CD14-positive monocyte (primary cell): ENCODE results near the gene TRIM7. TPM values are rescaled to one million over a fixed set of nuclear protein-coding genes. Genes with fewer than 3 reads are reported as not detected.
A peak's percentile ranks its signal among the peaks of the same experiment; 100 is the strongest.

Experiments used
- DNase-seq, 3 donors: peaks; one replicate each; pipeline ENCODE4 v3.0.0-alpha.2; 2011 to 2022
- H2AFZ ChIP-seq: 2 replicates; pipeline ENCODE4 v1.6.0; 2012; ENCODE audit warnings: mild to moderate bottlenecking, low read depth, low read length, inconsistent platforms; ENCODE audit not compliant: insufficient read depth, poor library complexity, severe bottlenecking
- H3K27ac ChIP-seq, 2 donors: 1 replicate in 1 of 2; 2 replicates in 1 of 2; pipeline ENCODE4 v1.5.1; 2012 to 2013; ENCODE audit warnings: low read length in 2 of 2, control low read depth in 1 of 2, inconsistent platforms in 1 of 2, low read depth in 1 of 2, mild to moderate bottlenecking in 1 of 2
- H3K27me3 ChIP-seq, 2 donors: one replicate each; pipeline versions ENCODE4 v1.6.0 to v1.6.1; 2011 to 2013; ENCODE audit warnings: low read length in 2 of 2; ENCODE audit not compliant: control insufficient read depth in 2 of 2, insufficient read depth in 2 of 2
- H3K36me3 ChIP-seq, 2 donors: replicated peaks in 1 of 2; 1 replicate in 1 of 2; 2 replicates in 1 of 2; pipeline versions ENCODE4 v1.5.1 to v1.6.1; 2012 to 2013; ENCODE audit warnings: low read length in 2 of 2, control low read depth in 1 of 2, inconsistent platforms in 1 of 2, mild to moderate bottlenecking in 1 of 2; ENCODE audit not compliant: insufficient read depth in 2 of 2, control insufficient read depth in 1 of 2
- H3K4me1 ChIP-seq, 2 donors: 1 replicate in 1 of 2; 2 replicates in 1 of 2; pipeline versions ENCODE4 v1.5.1 to v1.6.1; 2012 to 2013; ENCODE audit warnings: low read length in 2 of 2, control low read depth in 1 of 2, inconsistent platforms in 1 of 2, mild to moderate bottlenecking in 1 of 2, moderate library complexity in 1 of 2; ENCODE audit not compliant: insufficient read depth in 2 of 2, control insufficient read depth in 1 of 2
- H3K4me2 ChIP-seq: replicated peaks from 2 replicates; pipeline ENCODE3; 2012; ENCODE audit warnings: low read length, moderate library complexity, mild to moderate bottlenecking; ENCODE audit not compliant: poor library complexity, severe bottlenecking; ENCODE audit errors: extremely low read depth
- H3K4me3 ChIP-seq, 3 experiments: fragments of 200-600 bp in 1 of 3; sonication (generic) in 1 of 3; replicated peaks in 1 of 3; 1 replicate in 2 of 3; 2 replicates in 1 of 3; pipeline ENCODE4 v1.5.1; 2011 to 2013; ENCODE audit warnings: low read length in 3 of 3, mild to moderate bottlenecking in 3 of 3, control low read depth in 2 of 3, low read depth in 2 of 3, inconsistent platforms in 1 of 3, moderate library complexity in 1 of 3
- H3K79me2 ChIP-seq: 2 replicates; pipeline ENCODE4 v1.6.0; 2012; ENCODE audit warnings: mild to moderate bottlenecking, control low read depth, inconsistent platforms, low read length, moderate library complexity; ENCODE audit not compliant: insufficient read depth
- H3K9ac ChIP-seq: 2 replicates; pipeline ENCODE4 v1.6.0; 2017; ENCODE audit warnings: low read length, mild to moderate bottlenecking; ENCODE audit not compliant: insufficient read depth, poor library complexity, severe bottlenecking
- H3K9me3 ChIP-seq, 2 donors: replicated peaks in 1 of 2; 1 replicate in 1 of 2; 2 replicates in 1 of 2; pipeline versions ENCODE4 v1.5.1 to v1.6.1; 2012 to 2013; ENCODE audit warnings: low read length in 2 of 2, control low read depth in 1 of 2; ENCODE audit not compliant: control insufficient read depth in 1 of 2, insufficient read depth in 1 of 2
- H4K20me1 ChIP-seq: 2 replicates; pipeline ENCODE4 v1.6.0; 2012; ENCODE audit warnings: mild to moderate bottlenecking, low read length, control low read depth, moderate library complexity; ENCODE audit not compliant: insufficient read depth
- H3K27ac Mint-ChIP-seq, 7 donors: one replicate each; pipeline ENCODE4 v1.8.0; 2020; ENCODE audit warnings: mild to moderate bottlenecking in 7 of 7, mixed read lengths in 7 of 7, moderate library complexity in 6 of 7, inconsistent platforms in 2 of 7
- H3K27me3 Mint-ChIP-seq, 3 donors: one replicate each; pipeline ENCODE4 v1.8.0; 2021 to 2022; ENCODE audit warnings: low read depth in 3 of 3, mild to moderate bottlenecking in 3 of 3, mixed read lengths in 3 of 3, moderate library complexity in 3 of 3, inconsistent platforms in 1 of 3
- H3K36me3 Mint-ChIP-seq, 2 donors: one replicate each; pipeline ENCODE4 v1.8.0; 2020; ENCODE audit warnings: mixed read lengths in 2 of 2, inconsistent platforms in 1 of 2, mild to moderate bottlenecking in 1 of 2
- H3K4me1 Mint-ChIP-seq: one replicate; pipeline ENCODE4 v1.8.0; 2020; ENCODE audit warnings: mild to moderate bottlenecking, mixed read lengths
- H3K4me3 Mint-ChIP-seq, 2 donors: one replicate each; pipeline ENCODE4 v1.8.0; 2020; ENCODE audit warnings: mild to moderate bottlenecking in 2 of 2, mixed read lengths in 2 of 2, moderate library complexity in 1 of 2
- H3K9me3 Mint-ChIP-seq, 7 donors: one replicate each; pipeline ENCODE4 v1.8.0; 2020 to 2022; ENCODE audit warnings: mixed read lengths in 7 of 7, mild to moderate bottlenecking in 6 of 7, moderate library complexity in 6 of 7, inconsistent platforms in 2 of 7
- CTCF ChIP-seq: fragments of 200-600 bp; IDR thresholded peaks from one replicate; pipeline ENCODE4 v1.8.0; 2022; ENCODE audit warnings: antibody characterized with exemption, mild to moderate bottlenecking
- WGBS: methylation state at CpG from one replicate; pipeline ENCODE4 v1.1.5; 2013; ENCODE audit warnings: missing lambda C conversion rate; ENCODE audit not compliant: insufficient coverage; 5-methylcytosine and 5-hydroxymethylcytosine counted together
- intact Hi-C, 2 donors: fragments of 100-400 bp; cut with micrococcal nuclease; formaldehyde crosslinking; loops; one replicate each; pipeline versions ENCODE4 v1.15.0 to v1.15.1; 2023
- polyA plus RNA-seq, 3 donors: library from polyadenylated mRNA; depleted of rRNA in 1 of 3; unstranded in 2 of 3; stranded (reverse) in 1 of 3; fragments of 300-500 nt in 2 of 3; fragments of >200 nt in 1 of 3; fragmentation: Illumina TruSeq in 2 of 3; gene quantifications; 1 replicate in 2 of 3; 2 replicates in 1 of 3; pipeline ENCODE4 v1.2.3, GENCODE V29; 2012 to 2021

TRIM7 gene
- polyA plus RNA-seq, 3 donors: 9.5 to 12.8 (median 10.3) TPM

- intact Hi-C loops: no loop called here
Observed at GRCh38 chr5:181176254-181176952, 28.6 kb downstream of the TRIM7 start.

More at GRCh38 chr5:181176254-181176952, 28.6 kb downstream of the TRIM7 start:
- TF ChIP-seq CTCF: no peak
- Histone ChIP-seq H2AFZ (no peak overlapping the region), H3K9me3 (peaks cover 0 to 7% of the 10 kb centered on the region in 2 donors), H3K4me2 (no peak overlapping the region), H3K79me2 (no peaks in the 10 kb centered on the region), H3K27me3 (peaks cover 12 to 48% of the 10 kb centered on the region in 2 donors), H3K4me1 (peaks cover 14 to 16% of the 10 kb centered on the region in 2 donors), H3K36me3 (no peaks in the 10 kb centered on the region), H3K9ac (no peak overlapping the region), H4K20me1 (no peaks in the 10 kb centered on the region), H3K4me3 (no peak overlapping the region), H3K27ac (no peak overlapping the region)
- H3K4me3 Mint-ChIP-seq: peak overlapping the region in 1 of 2 donors; percentile 42
- H3K36me3 Mint-ChIP-seq: peaks cover 0 to 4% of the 10 kb centered on the region in 2 donors
- H3K4me1 Mint-ChIP-seq: peaks cover 17% of the 10 kb centered on the region
- no peak for DNase-seq
- no peak overlapping the region for H3K27ac Mint-ChIP-seq
- H3K9me3 Mint-ChIP-seq: peaks cover 0 to 15% (median 10%) of the 10 kb centered on the region in 7 donors
- WGBS: 90% methylated on average over 2 of the region's 3 CpGs
- H3K27me3 Mint-ChIP-seq: peaks cover 46 to 69% (median 50%) of the 10 kb centered on the region in 3 donors
